Thyroid gland (tissue), 4 donors: ENCODE data around the gene SPEG.

Source experiments
- POLR2A ChIP-seq, 2 donors: fragments of 450-650 bp; IDR thresholded peaks; one replicate each; pipeline ENCODE4 v1.6.1; 2017; ENCODE audit warnings: antibody characterized with exemption in 2 of 2, mild to moderate bottlenecking in 2 of 2, moderate library complexity in 1 of 2
- TF ChIP-seq, protein P1 (sequence below), 6 experiments: fragments of 200-600 bp in 3 of 6; fragments of 450-650 bp in 3 of 6; sonication (generic) in 3 of 6; IDR thresholded peaks; one replicate each; pipeline ENCODE4 v1.5.1; 2016 to 2019; ENCODE audit warnings: antibody characterized with exemption in 6 of 6, mild to moderate bottlenecking in 2 of 6, inconsistent platforms in 1 of 6, moderate library complexity in 1 of 6

- TF ChIP-seq, protein P1, sequence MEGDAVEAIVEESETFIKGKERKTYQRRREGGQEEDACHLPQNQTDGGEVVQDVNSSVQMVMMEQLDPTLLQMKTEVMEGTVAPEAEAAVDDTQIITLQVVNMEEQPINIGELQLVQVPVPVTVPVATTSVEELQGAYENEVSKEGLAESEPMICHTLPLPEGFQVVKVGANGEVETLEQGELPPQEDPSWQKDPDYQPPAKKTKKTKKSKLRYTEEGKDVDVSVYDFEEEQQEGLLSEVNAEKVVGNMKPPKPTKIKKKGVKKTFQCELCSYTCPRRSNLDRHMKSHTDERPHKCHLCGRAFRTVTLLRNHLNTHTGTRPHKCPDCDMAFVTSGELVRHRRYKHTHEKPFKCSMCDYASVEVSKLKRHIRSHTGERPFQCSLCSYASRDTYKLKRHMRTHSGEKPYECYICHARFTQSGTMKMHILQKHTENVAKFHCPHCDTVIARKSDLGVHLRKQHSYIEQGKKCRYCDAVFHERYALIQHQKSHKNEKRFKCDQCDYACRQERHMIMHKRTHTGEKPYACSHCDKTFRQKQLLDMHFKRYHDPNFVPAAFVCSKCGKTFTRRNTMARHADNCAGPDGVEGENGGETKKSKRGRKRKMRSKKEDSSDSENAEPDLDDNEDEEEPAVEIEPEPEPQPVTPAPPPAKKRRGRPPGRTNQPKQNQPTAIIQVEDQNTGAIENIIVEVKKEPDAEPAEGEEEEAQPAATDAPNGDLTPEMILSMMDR (IDR thresholded peaks at IDR 0.05): no peak
- TF ChIP-seq POLR2A (IDR thresholded peaks at IDR 0.05): no peak
Measured at GRCh38 chr2:219452361-219453317, 18.0 kb downstream of the SPEG start.
